Esophagus muscularis mucosa (tissue), 4 donors: ENCODE results near the gene TPM4. TPM values are rescaled to one million over a fixed set of nuclear protein-coding genes. Genes with fewer than 3 reads are reported as not detected.

Source experiments
- DNase-seq: peaks from one replicate; pipeline ENCODE4 v3.0.0-alpha.2; 2017; ENCODE audit errors: extremely low spot score
- H3K27ac ChIP-seq, 4 donors: fragments of 200-600 bp; sonication (generic); replicated peaks in 1 of 4; 1 replicate in 3 of 4; 2 replicates in 1 of 4; pipeline ENCODE4 v1.5.1; 2016 to 2019; ENCODE audit warnings: mild to moderate bottlenecking in 1 of 4
- H3K27me3 ChIP-seq, 4 donors: fragments of 200-600 bp; sonication (generic); one replicate each; pipeline versions ENCODE4 v1.5.1 to v1.6.0; 2016 to 2019
- H3K36me3 ChIP-seq, 4 donors: fragments of 200-600 bp; sonication (generic); one replicate each; pipeline ENCODE4 v1.5.1; 2016 to 2019
- H3K4me1 ChIP-seq, 4 donors: fragments of 200-600 bp; sonication (generic); one replicate each; pipeline ENCODE4 v1.5.1; 2016 to 2019
- H3K4me3 ChIP-seq, 4 donors: fragments of 200-600 bp; sonication (generic); 1 replicate in 2 of 4; 2 replicates in 2 of 4; pipeline ENCODE4 v1.5.1; 2016 to 2019; ENCODE audit warnings: mild to moderate bottlenecking in 4 of 4, moderate library complexity in 1 of 4
- H3K9me3 ChIP-seq, 4 donors: fragments of 200-600 bp; sonication (generic); 1 replicate in 3 of 4; 2 replicates in 1 of 4; pipeline ENCODE4 v1.5.1; 2016 to 2019
- CTCF ChIP-seq, 3 experiments: fragments of 200-600 bp in 2 of 3; fragments of 450-650 bp in 1 of 3; sonication (generic) in 2 of 3; IDR thresholded peaks; one replicate each; pipeline ENCODE4 v1.5.1; 2017 to 2019; ENCODE audit warnings: antibody characterized with exemption in 3 of 3, mild to moderate bottlenecking in 2 of 3, moderate library complexity in 1 of 3
- EP300 ChIP-seq: sonication (generic); formaldehyde crosslinking; IDR thresholded peaks from one replicate; pipeline ENCODE4 v1.6.1; 2017; ENCODE audit warnings: antibody characterized with exemption
- POLR2A ChIP-seq: fragments of 450-650 bp; IDR thresholded peaks from one replicate; pipeline ENCODE4 v1.6.1; 2017; ENCODE audit warnings: antibody characterized with exemption, moderate library complexity, mild to moderate bottlenecking, low read depth
- POLR2AphosphoS5 ChIP-seq, 2 donors: sonication (generic); formaldehyde crosslinking; IDR thresholded peaks; one replicate each; pipeline ENCODE4 v1.6.1; 2017; ENCODE audit warnings: antibody characterized with exemption in 2 of 2
- WGBS: methylation state at CpG from one replicate; pipeline ENCODE4 v1.1.5; 2018; 5-methylcytosine and 5-hydroxymethylcytosine counted together
- intact Hi-C: fragments of 100-400 bp; cut with DNase I; formaldehyde crosslinking; loops from one replicate; pipeline ENCODE4 v1.15.1; 2023
- total RNA-seq, 4 donors: library from RNA; depleted of rRNA; stranded (reverse); fragments of >200 nt; gene quantifications; one replicate each; pipeline versions ENCODE4 v1.1.0 to v1.2.1, GENCODE V29; 2016

The TPM4 gene
- total RNA-seq, 4 donors from 2014 or later: 378 to 445 (median 414) TPM

- 51% methylated on average over 2 of the region's 2 CpGs for WGBS
- DNase-seq: no peak
- Histone ChIP-seq H3K27ac (no peak overlapping the region), H3K4me1 (peaks cover 7 to 10% (median 9%) of the 10 kb centered on the region in 4 donors), H3K4me3 (no peak overlapping the region), H3K9me3 (no peaks in the 10 kb centered on the region), H3K27me3 (no peaks in the 10 kb centered on the region), H3K36me3 (no peaks in the 10 kb centered on the region)
- intact Hi-C loops: loop anchor here (5.0 kb wide), 2 partner anchors 69 to 416 kb away; partner anchors contain the start of gene RAB8A
- TF ChIP-seq POLR2AphosphoS5 (IDR thresholded peaks at IDR 0.05) (no peak), EP300 (no peak), CTCF (IDR thresholded peaks at IDR 0.05) (no peak), POLR2A (no peak)
Measured at GRCh38 chr19:16043156-16043757, 33.0 kb upstream of the TPM4 start.

GRCh38 chr19:16044746-16045145 is 31.5 kb upstream of the TPM4 start:
- intact Hi-C loops: loop anchor here (5.0 kb wide), 2 partner anchors 68 to 417 kb away; partner anchors contain the start of gene RAB8A
- Histone ChIP-seq H3K4me3 (no peak overlapping the region), H3K27me3 (no peaks in the 10 kb centered on the region), H3K36me3 (no peaks in the 10 kb centered on the region), H3K9me3 (no peaks in the 10 kb centered on the region), H3K4me1 (peaks cover 7 to 10% (median 9%) of the 10 kb centered on the region in 4 donors), H3K27ac (no peak overlapping the region)
- TF ChIP-seq POLR2A (no peak), EP300 (no peak), POLR2AphosphoS5 (IDR thresholded peaks at IDR 0.05) (no peak)
- 80% methylated on average over 7 of the region's 7 CpGs for WGBS
- no peak for DNase-seq

GRCh38 chr19:16045171-16045570 is 31.1 kb upstream of the TPM4 start:
- Histone ChIP-seq H3K9me3 (no peaks in the 10 kb centered on the region), H3K36me3 (no peaks in the 10 kb centered on the region), H3K27me3 (no peaks in the 10 kb centered on the region), H3K4me1 (peaks cover 7 to 10% (median 9%) of the 10 kb centered on the region in 4 donors), H3K4me3 (no peak overlapping the region), H3K27ac (no peak overlapping the region)
- no peak for DNase-seq
- TF ChIP-seq POLR2A (no peak), POLR2AphosphoS5 (IDR thresholded peaks at IDR 0.05) (no peak), CTCF (IDR thresholded peaks at IDR 0.05) (no peak), EP300 (no peak)
- intact Hi-C loops: no loop called here
- WGBS: 86% methylated on average over 4 of the region's 4 CpGs

GRCh38 chr19:16045893-16046292 is 30.4 kb upstream of the TPM4 start:
- H3K9me3 ChIP-seq: no peaks in the 10 kb centered on the region
- H3K36me3 ChIP-seq: no peaks in the 10 kb centered on the region
- H3K27ac ChIP-seq: no peak overlapping the region
- no peak for TF ChIP-seq POLR2AphosphoS5 (IDR thresholded peaks at IDR 0.05)
- DNase-seq: no peak
- H3K4me1 ChIP-seq: peaks cover 7 to 10% (median 9%) of the 10 kb centered on the region in 4 donors
- intact Hi-C loops: no loop called here
- 86% methylated on average over 4 of the region's 4 CpGs for WGBS
- no peak overlapping the region for H3K4me3 ChIP-seq
- H3K27me3 ChIP-seq: no peaks in the 10 kb centered on the region

- intact Hi-C loops: no loop called here
- H3K36me3 ChIP-seq: no peaks in the 10 kb centered on the region
- H3K9me3 ChIP-seq: no peaks in the 10 kb centered on the region
- no peak for TF ChIP-seq POLR2A
- TF ChIP-seq CTCF (IDR thresholded peaks at IDR 0.05): no peak
- no peak for TF ChIP-seq EP300
- no peak for TF ChIP-seq POLR2AphosphoS5 (IDR thresholded peaks at IDR 0.05)
- no peaks in the 10 kb centered on the region for H3K4me1 ChIP-seq
- no peaks in the 10 kb centered on the region for H3K27me3 ChIP-seq
- no peak for DNase-seq
- H3K4me3 ChIP-seq: no peak overlapping the region
- WGBS: 85% methylated on average over 3 of the region's 3 CpGs
- H3K27ac ChIP-seq: no peak overlapping the region
Measured at GRCh38 chr19:16048583-16048982, 27.7 kb upstream of the TPM4 start.
